ENCODE results near the gene EID1.

DNA sequence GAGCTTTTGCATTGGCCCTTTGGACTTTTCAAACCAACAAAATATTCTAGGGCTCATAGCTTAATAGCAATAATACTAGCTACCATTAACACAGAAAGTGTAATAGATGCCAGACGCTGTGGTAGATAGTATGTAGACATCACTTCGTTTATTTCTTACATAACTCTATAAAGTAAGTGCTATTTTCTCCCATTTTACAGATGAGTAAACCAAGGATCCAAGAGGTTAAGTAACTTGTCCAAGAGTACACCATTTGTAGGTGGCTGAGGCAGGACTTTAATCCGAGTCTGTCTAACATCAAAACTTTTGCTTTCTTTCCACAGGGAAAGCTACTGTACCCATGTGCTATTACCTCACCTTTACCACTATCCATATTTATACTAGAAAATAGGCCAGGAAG is 12.0 kb downstream of the EID1 start:
- TF ChIP-seq, protein P1, sequence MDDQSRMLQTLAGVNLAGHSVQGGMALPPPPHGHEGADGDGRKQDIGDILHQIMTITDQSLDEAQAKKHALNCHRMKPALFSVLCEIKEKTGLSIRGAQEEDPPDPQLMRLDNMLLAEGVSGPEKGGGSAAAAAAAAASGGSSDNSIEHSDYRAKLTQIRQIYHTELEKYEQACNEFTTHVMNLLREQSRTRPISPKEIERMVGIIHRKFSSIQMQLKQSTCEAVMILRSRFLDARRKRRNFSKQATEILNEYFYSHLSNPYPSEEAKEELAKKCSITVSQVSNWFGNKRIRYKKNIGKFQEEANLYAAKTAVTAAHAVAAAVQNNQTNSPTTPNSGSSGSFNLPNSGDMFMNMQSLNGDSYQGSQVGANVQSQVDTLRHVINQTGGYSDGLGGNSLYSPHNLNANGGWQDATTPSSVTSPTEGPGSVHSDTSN (IDR thresholded peaks at IDR 0.05) = no peak
- no peak for TF ChIP-seq RFX5 (IDR thresholded peaks at IDR 0.05; ENCODE audit: low read length)
